ENCODE data around the gene ADAMTS15. TPM values are rescaled to one million over a fixed set of nuclear protein-coding genes. Genes with fewer than 3 reads are reported as not detected.

The ADAMTS15 gene
- total and polyA plus RNA-seq, 10 of the 15 experiments (the other 5 are each of a cell fraction or from before 2014, with no cell fraction given) = not detected

GRCh38 chr11:130464291-130464812 is 15.9 kb downstream of the ADAMTS15 start (continued):
- no peak for TF ChIP-seq CEBPZ (IDR thresholded peaks at IDR 0.05; ENCODE audit: low read depth, low read length)
- TF ChIP-seq NFYB (IDR thresholded peaks at IDR 0.05; ENCODE audit: insufficient read depth, low read depth, low read length) = no peak
- no peak for TF ChIP-seq ATF7 (IDR thresholded peaks at IDR 0.05; ENCODE audit: low read depth)
- no peak for TF ChIP-seq CEBPB (IDR thresholded peaks at IDR 0.05; ENCODE audit: borderline replicate concordance in 1 of 2, low read depth in 2 of 2, low read length in 2 of 2)

GRCh38 chr11:130465263-130465662 is 16.8 kb downstream of the ADAMTS15 start:
- Histone ChIP-seq H3K4me2 (ENCODE audit: control insufficient read depth, insufficient read depth) (no peak overlapping the region), H4K20me1 (ENCODE audit: control insufficient read depth, insufficient read depth) (no peaks in the 10 kb centered on the region), H3K36me3 (ENCODE audit: control insufficient read depth in 2 of 2, insufficient read depth in 2 of 2, low read length in 1 of 2) (no peaks in the 10 kb centered on the region), H3K4me3 (no peak overlapping the region), H3K9me3 (replicated peaks; ENCODE audit: control insufficient read depth, insufficient read depth, low read length) (no peaks in the 10 kb centered on the region), H2AFZ (ENCODE audit: control insufficient read depth, low read depth, low read length) (no peak overlapping the region), H3K27ac (ENCODE audit: control insufficient read depth, insufficient read depth) (no peak overlapping the region), H3K79me2 (ENCODE audit: control insufficient read depth, insufficient read depth, low read length) (no peaks in the 10 kb centered on the region), H3K4me1 (ENCODE audit: control insufficient read depth, insufficient read depth, low read length) (no peaks in the 10 kb centered on the region), H3K9ac (ENCODE audit: control insufficient read depth, insufficient read depth, low read length) (no peak overlapping the region), H3K27me3 (replicated peaks in 1 of 2; ENCODE audit: control insufficient read depth in 2 of 2, insufficient read depth in 2 of 2, low read length in 1 of 2) (peaks cover 0 to 2% of the 10 kb centered on the region in 2 experiments; a peak in 2 of 4 replicates)
- ChIA-PET POLR2A (no interaction called here), RAD21 (ENCODE audit: unreplicated experiment) (no interaction called here), SMC1A (ENCODE audit: uncharacterized antibody, unreplicated experiment) (interaction anchor here (0.6 kb wide), 1 partner anchor 191 kb away, joined by 3 read pairs; no protein-coding TSS in a partner anchor), CTCF (no interaction called here)
- WGBS (ENCODE audit: insufficient coverage, insufficient replicate concordance, low lambda C conversion rate, missing lambda C conversion rate) = 66% methylated on average over 5 of the region's 5 CpGs
- DNase-seq (ENCODE audit: low read depth, low spot score) (no peak), FAIRE-seq (no peak), ATAC-seq (no peak)
- no TSS peak for BruUV-seq (replicated peaks)
- intact Hi-C loops (cut with micrococcal nuclease; ENCODE audit: unreplicated experiment) (no loop called here), in situ Hi-C loops (cut with MboI) (no loop called here)
- no peak for TF ChIP-seq BCL11A (IDR thresholded peaks at IDR 0.05; ENCODE audit: low read depth, low read length)
- no peak for TF ChIP-seq E4F1 (IDR thresholded peaks at IDR 0.05; ENCODE audit: borderline replicate concordance, partially characterized antibody)
- no peak for TF ChIP-seq ESRRA (IDR thresholded peaks at IDR 0.05; ENCODE audit: low read length)
- no peak for TF ChIP-seq ZNF592 (IDR thresholded peaks at IDR 0.05)
- TF ChIP-seq EP300 (IDR thresholded peaks at IDR 0.05; ENCODE audit: borderline replicate concordance in 1 of 2, control insufficient read depth in 1 of 2, low read depth in 2 of 2, low read length in 2 of 2) = no peak
